ENCODE results near the gene NT5M. TPM values are rescaled to one million over a fixed set of nuclear protein-coding genes. Genes with fewer than 3 reads are reported as not detected.
A peak's percentile ranks its signal among the peaks of the same experiment; 100 is the strongest.

Gene NT5M
- total RNA-seq, 1 experiment from 2014 or later, result 6.6 TPM

GRCh38 chr17:17348872-17349723 lies 45.9 kb downstream of the NT5M start:
- H3K14ac ChIP-seq (ENCODE audit: insufficient read depth, low read length), result no peak overlapping the region
- H2BK5ac ChIP-seq (ENCODE audit: insufficient read length, low read length), result no peak overlapping the region
- H3K27me3 ChIP-seq (ENCODE audit: insufficient read depth, low read length), result no peaks in the 10 kb centered on the region
- H4K91ac ChIP-seq (ENCODE audit: insufficient read length, low read depth, low read length), result no peak overlapping the region
- no peak overlapping the region for H3K9ac ChIP-seq (ENCODE audit: extremely low read depth, insufficient read length, low read length)
- H3K18ac ChIP-seq (ENCODE audit: insufficient read length, low read depth, low read length), result no peak overlapping the region
- H2AFZ ChIP-seq (ENCODE audit: low read length), result no peak overlapping the region
- no peak overlapping the region for H3K4ac ChIP-seq (ENCODE audit: low read depth, low read length)
- no peaks in the 10 kb centered on the region for H3K9me3 ChIP-seq (ENCODE audit: control insufficient read depth, low read depth, low read length)
- H2AK5ac ChIP-seq (ENCODE audit: insufficient read length, low read length), result no peak overlapping the region
- peaks cover 7 to 10% of the 10 kb centered on the region in 2 experiments for H3K4me1 Mint-ChIP-seq
- H3K4me2 ChIP-seq (ENCODE audit: insufficient read depth, insufficient read length, low read length), result no peak overlapping the region
- DNase-seq, result peak; percentile 25
- H4K5ac ChIP-seq (ENCODE audit: insufficient read length, low read depth, low read length), result no peak overlapping the region
- no peak for TF ChIP-seq CTCF (conservative IDR thresholded peaks at IDR 0.05)
- H3K27ac Mint-ChIP-seq, result no peak overlapping the region; a peak in 1 of 7 replicates
- H3K36me3 Mint-ChIP-seq (ENCODE audit: insufficient read depth in 1 of 3, low read depth in 3 of 3), result no peaks in the 10 kb centered on the region
- H3K27ac ChIP-seq (ENCODE audit: insufficient read length, low read depth, low read length), result no peak overlapping the region
- H4K20me1 ChIP-seq (ENCODE audit: control insufficient read depth, insufficient read depth, insufficient read length), result peaks cover 3% of the 10 kb centered on the region
- no peaks in the 10 kb centered on the region for H3K79me1 ChIP-seq (ENCODE audit: insufficient read depth, low read depth, low read length, poor library complexity, severe bottlenecking)
- H2BK120ac ChIP-seq (ENCODE audit: low read depth, low read length, poor library complexity, severe bottlenecking), result no peak overlapping the region
- H3T11ph ChIP-seq (ENCODE audit: low read length), result no peak overlapping the region
- H3K4me3 Mint-ChIP-seq, result no peak overlapping the region
- H3K4me1 ChIP-seq (ENCODE audit: insufficient read depth, low read length), result no peaks in the 10 kb centered on the region
- no peaks in the 10 kb centered on the region for H3K79me2 ChIP-seq (ENCODE audit: insufficient read depth, low read length)
- H3K9me3 Mint-ChIP-seq, result no peaks in the 10 kb centered on the region
- H2BK20ac ChIP-seq (ENCODE audit: low read depth, low read length, poor library complexity, severe bottlenecking), result no peak overlapping the region
- no peak overlapping the region for H4K8ac ChIP-seq (replicated peaks; ENCODE audit: insufficient read length, low read depth, low read length)
- WGBS (ENCODE audit: extremely low coverage, insufficient read length, low lambda C conversion rate), result no CpG with 5 or more reads among the region's 11 CpGs
- no peak overlapping the region for H3K23ac ChIP-seq (ENCODE audit: insufficient read length, low read depth, low read length)
- no peaks in the 10 kb centered on the region for H3K23me2 ChIP-seq (ENCODE audit: insufficient read length, low read depth, low read length, poor library complexity, severe bottlenecking)
- no peak overlapping the region for H2BK12ac ChIP-seq (ENCODE audit: insufficient read length, low read depth, low read length)
- H3K27me3 Mint-ChIP-seq (ENCODE audit: low read depth), result no peaks in the 10 kb centered on the region; the same call in none of the 2 replicates
- H3K56ac ChIP-seq (ENCODE audit: insufficient read length, low read depth, low read length), result no peak overlapping the region
- no peak overlapping the region for H2BK15ac ChIP-seq (ENCODE audit: low read depth, low read length)

All from H9 (cell line).